Measurements from ENCODE around the gene ZSCAN12.

DNA sequence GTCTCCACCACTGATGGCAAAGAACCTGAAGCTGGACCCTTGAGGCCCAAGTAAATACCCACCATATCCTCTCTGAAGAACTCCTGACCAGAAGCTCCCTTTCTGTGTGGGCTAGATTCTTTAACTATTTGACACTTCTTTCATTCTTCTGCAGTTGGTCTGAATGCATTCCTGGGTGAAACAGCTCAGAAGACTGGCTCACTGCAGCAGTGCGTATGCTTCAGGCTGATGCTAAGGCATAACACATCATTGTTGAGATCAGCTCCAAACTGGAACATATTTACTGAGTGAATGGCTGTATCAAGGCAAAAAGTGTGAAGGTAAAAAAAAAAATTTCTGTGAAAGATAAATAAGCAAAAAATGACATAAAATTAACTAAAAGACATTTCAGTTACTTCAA is 24.0 kb upstream of the ZSCAN12 start:
- no peak for TF ChIP-seq POLR2AphosphoS5 (IDR thresholded peaks at IDR 0.05)
- TF ChIP-seq, protein P1, sequence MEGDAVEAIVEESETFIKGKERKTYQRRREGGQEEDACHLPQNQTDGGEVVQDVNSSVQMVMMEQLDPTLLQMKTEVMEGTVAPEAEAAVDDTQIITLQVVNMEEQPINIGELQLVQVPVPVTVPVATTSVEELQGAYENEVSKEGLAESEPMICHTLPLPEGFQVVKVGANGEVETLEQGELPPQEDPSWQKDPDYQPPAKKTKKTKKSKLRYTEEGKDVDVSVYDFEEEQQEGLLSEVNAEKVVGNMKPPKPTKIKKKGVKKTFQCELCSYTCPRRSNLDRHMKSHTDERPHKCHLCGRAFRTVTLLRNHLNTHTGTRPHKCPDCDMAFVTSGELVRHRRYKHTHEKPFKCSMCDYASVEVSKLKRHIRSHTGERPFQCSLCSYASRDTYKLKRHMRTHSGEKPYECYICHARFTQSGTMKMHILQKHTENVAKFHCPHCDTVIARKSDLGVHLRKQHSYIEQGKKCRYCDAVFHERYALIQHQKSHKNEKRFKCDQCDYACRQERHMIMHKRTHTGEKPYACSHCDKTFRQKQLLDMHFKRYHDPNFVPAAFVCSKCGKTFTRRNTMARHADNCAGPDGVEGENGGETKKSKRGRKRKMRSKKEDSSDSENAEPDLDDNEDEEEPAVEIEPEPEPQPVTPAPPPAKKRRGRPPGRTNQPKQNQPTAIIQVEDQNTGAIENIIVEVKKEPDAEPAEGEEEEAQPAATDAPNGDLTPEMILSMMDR (IDR thresholded peaks at IDR 0.05), result no peak
- TF ChIP-seq POLR2A (IDR thresholded peaks at IDR 0.05), result no peak
